ENCODE results near the gene TMEM9.

- no peak for TF ChIP-seq CTCF (IDR thresholded peaks at IDR 0.05)
- TF ChIP-seq POLR2AphosphoS5 (IDR thresholded peaks at IDR 0.05) = no peak
- no peak for TF ChIP-seq EP300 (IDR thresholded peaks at IDR 0.05)
Observed at GRCh38 chr1:201156819-201157218, 2.5 kb upstream of the TMEM9 start.
